Stimulated activated CD8-positive, alpha-beta memory T cell treated with anti-CD3 and anti-CD28 coated beads, Interleukin-4, amount 100 ng/mL, for 24 hours (primary cell): ENCODE data around the gene CD300E.
"Not testable (repeated sequence)": the region's sequence is repeated elsewhere in the genome, so short reads cannot be mapped to it uniquely, and the experiment has no call there.

Experiments used
- DNase-seq: peaks from one replicate; pipeline ENCODE4 v3.0.0-alpha.2; 2020; ENCODE audit warnings: low read depth

The CD300E gene

GRCh38 chr17:74623693-74624093 lies at the start of gene CD300E:
Gene CD300E, minus strand, starts transcription at chr17:74623738. Its CDS starts 117 bp downstream, at chr17:74623621.
- no peak for DNase-seq

GRCh38 chr17:74671031-74671771 lies 47.7 kb upstream of the CD300E start:
- peak; percentile 62 for DNase-seq

GRCh38 chr17:74670329-74670728 lies 46.8 kb upstream of the CD300E start:
- no peak for DNase-seq

GRCh38 chr17:74663561-74663960 lies 40.0 kb upstream of the CD300E start:
- DNase-seq, result no peak

- DNase-seq, result no peak
Observed at GRCh38 chr17:74659889-74660288, 36.4 kb upstream of the CD300E start.

GRCh38 chr17:74658620-74659019 lies 35.1 kb upstream of the CD300E start:
- DNase-seq, result no peak

- DNase-seq, result no peak
Observed at GRCh38 chr17:74654742-74655141, 31.2 kb upstream of the CD300E start.

GRCh38 chr17:74652020-74652419 lies 28.5 kb upstream of the CD300E start:
- no peak for DNase-seq

- DNase-seq, result no peak
Observed at GRCh38 chr17:74649909-74650308, 26.4 kb upstream of the CD300E start.

GRCh38 chr17:74647871-74648672 lies 24.5 kb upstream of the CD300E start:
- no peak for DNase-seq

GRCh38 chr17:74646231-74646630 lies 22.7 kb upstream of the CD300E start:
- no peak for DNase-seq

GRCh38 chr17:74645010-74645409 lies 21.5 kb upstream of the CD300E start:
- no peak for DNase-seq

- DNase-seq, result no peak
Observed at GRCh38 chr17:74644419-74644818, 20.9 kb upstream of the CD300E start.

- no peak for DNase-seq
Observed at GRCh38 chr17:74643826-74644225, 20.3 kb upstream of the CD300E start.

GRCh38 chr17:74642995-74643394 lies 19.5 kb upstream of the CD300E start:
- no peak for DNase-seq

GRCh38 chr17:74642556-74642955 lies 19.0 kb upstream of the CD300E start:
- DNase-seq, result no peak

GRCh38 chr17:74641958-74642298 lies 18.4 kb upstream of the CD300E start:
- no peak for DNase-seq

- DNase-seq, result no peak
Observed at GRCh38 chr17:74641224-74641957, 17.9 kb upstream of the CD300E start.

- DNase-seq, result no peak
Observed at GRCh38 chr17:74639704-74640151, 16.2 kb upstream of the CD300E start.

GRCh38 chr17:74637926-74638325 lies 14.4 kb upstream of the CD300E start:
- DNase-seq, result no peak

GRCh38 chr17:74637265-74637664 lies 13.7 kb upstream of the CD300E start:
- no peak for DNase-seq

- DNase-seq, result not testable (repeated sequence)
Observed at GRCh38 chr17:74636541-74637085, 13.1 kb upstream of the CD300E start.
